ENCODE data around the gene SPATS2L. TPM values are rescaled to one million over a fixed set of nuclear protein-coding genes. Genes with fewer than 3 reads are reported as not detected.

SPATS2L gene
- total RNA-seq, 1 experiment from 2014 or later: 47.3 TPM

GRCh38 chr2:200507179-200507578, 200.7 kb downstream of the SPATS2L start:
- 100% methylated on average over 1 of the region's 2 CpGs for WGBS (ENCODE audit: extremely low coverage, insufficient read length, low lambda C conversion rate)
- no peak overlapping the region for H2BK12ac ChIP-seq (ENCODE audit: insufficient read length, low read depth, low read length)

More at GRCh38 chr2:200507179-200507578, 200.7 kb downstream of the SPATS2L start:
- Histone ChIP-seq H2BK15ac (ENCODE audit: low read depth, low read length) (no peak overlapping the region), H4K5ac (ENCODE audit: insufficient read length, low read depth, low read length) (no peak overlapping the region), H2BK120ac (ENCODE audit: low read depth, low read length, poor library complexity, severe bottlenecking) (no peak overlapping the region), H3K4me1 (ENCODE audit: insufficient read depth, low read length) (no peaks in the 10 kb centered on the region; the same call in 1 of the 2 replicates), H3K18ac (ENCODE audit: insufficient read length, low read depth, low read length) (no peak overlapping the region), H4K20me1 (ENCODE audit: control insufficient read depth, insufficient read depth, insufficient read length) (no peaks in the 10 kb centered on the region), H4K8ac (replicated peaks; ENCODE audit: insufficient read length, low read depth, low read length) (no peak overlapping the region), H3K23me2 (ENCODE audit: insufficient read length, low read depth, low read length, poor library complexity, severe bottlenecking) (peaks cover 5% of the 10 kb centered on the region), H3T11ph (ENCODE audit: low read length) (no peak overlapping the region), H3K27me3 (ENCODE audit: insufficient read depth, low read length) (no peaks in the 10 kb centered on the region), H3K56ac (ENCODE audit: insufficient read length, low read depth, low read length) (no peak overlapping the region), H3K9ac (ENCODE audit: extremely low read depth, insufficient read length, low read length) (no peak overlapping the region), H2AK5ac (ENCODE audit: insufficient read length, low read length) (no peak overlapping the region), H3K14ac (ENCODE audit: insufficient read depth, low read length) (no peak overlapping the region), H3K4ac (ENCODE audit: low read depth, low read length) (no peak overlapping the region), H3K9me3 (ENCODE audit: control insufficient read depth, low read depth, low read length) (no peaks in the 10 kb centered on the region), H3K4me2 (ENCODE audit: insufficient read depth, insufficient read length, low read length) (no peak overlapping the region), H3K27ac (ENCODE audit: insufficient read length, low read depth, low read length) (no peak overlapping the region), H4K91ac (ENCODE audit: insufficient read length, low read depth, low read length) (no peak overlapping the region), H2BK5ac (ENCODE audit: insufficient read length, low read length) (no peak overlapping the region), H3K79me1 (ENCODE audit: insufficient read depth, low read depth, low read length, poor library complexity, severe bottlenecking) (no peaks in the 10 kb centered on the region), H3K23ac (ENCODE audit: insufficient read length, low read depth, low read length) (no peak overlapping the region), H3K79me2 (ENCODE audit: insufficient read depth, low read length) (no peaks in the 10 kb centered on the region), H2AFZ (ENCODE audit: low read length) (no peak overlapping the region), H2BK20ac (ENCODE audit: low read depth, low read length, poor library complexity, severe bottlenecking) (no peak overlapping the region)
- no peak for DNase-seq
- peaks cover 3 to 8% (median 4%) of the 10 kb centered on the region in 3 experiments; a peak in 6 of 7 replicates for H3K36me3 Mint-ChIP-seq (ENCODE audit: insufficient read depth in 1 of 3, low read depth in 3 of 3)
- peaks cover 11 to 13% of the 10 kb centered on the region in 2 experiments for H3K4me1 Mint-ChIP-seq
- H3K4me3 Mint-ChIP-seq: no peak overlapping the region
- no peaks in the 10 kb centered on the region for H3K27me3 Mint-ChIP-seq (ENCODE audit: low read depth)
- TF ChIP-seq, protein P1, sequence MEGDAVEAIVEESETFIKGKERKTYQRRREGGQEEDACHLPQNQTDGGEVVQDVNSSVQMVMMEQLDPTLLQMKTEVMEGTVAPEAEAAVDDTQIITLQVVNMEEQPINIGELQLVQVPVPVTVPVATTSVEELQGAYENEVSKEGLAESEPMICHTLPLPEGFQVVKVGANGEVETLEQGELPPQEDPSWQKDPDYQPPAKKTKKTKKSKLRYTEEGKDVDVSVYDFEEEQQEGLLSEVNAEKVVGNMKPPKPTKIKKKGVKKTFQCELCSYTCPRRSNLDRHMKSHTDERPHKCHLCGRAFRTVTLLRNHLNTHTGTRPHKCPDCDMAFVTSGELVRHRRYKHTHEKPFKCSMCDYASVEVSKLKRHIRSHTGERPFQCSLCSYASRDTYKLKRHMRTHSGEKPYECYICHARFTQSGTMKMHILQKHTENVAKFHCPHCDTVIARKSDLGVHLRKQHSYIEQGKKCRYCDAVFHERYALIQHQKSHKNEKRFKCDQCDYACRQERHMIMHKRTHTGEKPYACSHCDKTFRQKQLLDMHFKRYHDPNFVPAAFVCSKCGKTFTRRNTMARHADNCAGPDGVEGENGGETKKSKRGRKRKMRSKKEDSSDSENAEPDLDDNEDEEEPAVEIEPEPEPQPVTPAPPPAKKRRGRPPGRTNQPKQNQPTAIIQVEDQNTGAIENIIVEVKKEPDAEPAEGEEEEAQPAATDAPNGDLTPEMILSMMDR (conservative IDR thresholded peaks at IDR 0.05): no peak
- no peaks in the 10 kb centered on the region; a peak in 1 of 5 replicates for H3K9me3 Mint-ChIP-seq
- H3K27ac Mint-ChIP-seq: no peak overlapping the region
